Neural cell (in vitro differentiated cells): ENCODE results near the gene RNF149. TPM values are rescaled to one million over a fixed set of nuclear protein-coding genes. Genes with fewer than 3 reads are reported as not detected.

Experiments used
- H2AFZ ChIP-seq: fragments of 200-600, 300-800 bp; sonication (generic), shearing (Covaris generic); 2 replicates; pipeline ENCODE4 v1.6.0; 2014; ENCODE audit warnings: low read depth, mild to moderate bottlenecking, antibody characterized with exemption, low read length, moderate library complexity
- H3F3A ChIP-seq: fragments of 200-600 bp; shearing (Covaris generic); 2 replicates; pipeline ENCODE4 v1.6.1; 2016; ENCODE audit warnings: mild to moderate bottlenecking, moderate library complexity, mixed read lengths, antibody characterized with exemption, low read length; ENCODE audit not compliant: insufficient read depth, poor library complexity, severe bottlenecking
- H3K27ac ChIP-seq: fragments of 200-600, 300-800 bp; sonication (generic), shearing (Covaris generic); 2 replicates; pipeline ENCODE4 v1.5.1; 2014; ENCODE audit warnings: mild to moderate bottlenecking, low read length, moderate library complexity
- H3K27me3 ChIP-seq: fragments of 300-800, 200-600 bp; sonication (generic), shearing (Covaris generic); 2 replicates; pipeline ENCODE4 v1.6.0; 2014; ENCODE audit warnings: mild to moderate bottlenecking, low read depth, low read length, moderate library complexity; ENCODE audit not compliant: insufficient read depth
- H3K36me3 ChIP-seq: fragments of 300-800, 200-600 bp; sonication (generic), shearing (Covaris generic); 2 replicates; pipeline ENCODE4 v1.5.1; 2014; ENCODE audit warnings: mild to moderate bottlenecking, antibody characterized with exemption, low read length, moderate library complexity; ENCODE audit not compliant: insufficient read depth
- H3K4me2 ChIP-seq: fragments of 300-800, 200-600 bp; sonication (generic), shearing (Covaris generic); 2 replicates; pipeline ENCODE4 v1.6.0; 2014; ENCODE audit warnings: mild to moderate bottlenecking, low read length
- H3K4me3 ChIP-seq: fragments of 300-800, 200-600 bp; sonication (generic), shearing (Covaris generic); 2 replicates; pipeline ENCODE4 v1.5.1; 2014; ENCODE audit warnings: mild to moderate bottlenecking, low read length, moderate library complexity
- H3K79me2 ChIP-seq: fragments of 200-600 bp; shearing (Covaris generic); replicated peaks from 2 replicates; pipeline ENCODE4 v1.6.0; 2014; ENCODE audit warnings: mild to moderate bottlenecking, low read length, moderate library complexity; ENCODE audit not compliant: insufficient read depth
- H3K9ac ChIP-seq: fragments of 300-800, 200-600 bp; sonication (generic), shearing (Covaris generic); 2 replicates; pipeline ENCODE4 v1.6.1; 2016; ENCODE audit warnings: mild to moderate bottlenecking, low read length, mixed read lengths
- H3K9me2 ChIP-seq: fragments of 200-600 bp; shearing (Covaris generic); 2 replicates; pipeline ENCODE4 v1.6.1; 2016; ENCODE audit warnings: mild to moderate bottlenecking, low read length, mixed read lengths; ENCODE audit not compliant: insufficient read depth
- H3K9me3 ChIP-seq: fragments of 200-600, 300-800 bp; sonication (generic), shearing (Covaris generic); 2 replicates; pipeline ENCODE4 v1.6.1; 2016; ENCODE audit warnings: mild to moderate bottlenecking, mixed run types, low read length, moderate library complexity, mixed read lengths
- H4K20me1 ChIP-seq: fragments of 200-600 bp; shearing (Covaris generic); 2 replicates; pipeline ENCODE4 v1.6.1; 2016; ENCODE audit warnings: mild to moderate bottlenecking, mixed run types; ENCODE audit not compliant: insufficient read depth
- EP300 ChIP-seq: fragments of 450-650 bp; conservative IDR thresholded peaks from 2 replicates; pipeline ENCODE4 v1.6.1; 2014; ENCODE audit warnings: antibody characterized with exemption, mild to moderate bottlenecking, moderate library complexity; ENCODE audit not compliant: poor library complexity, severe bottlenecking
- EZH2 ChIP-seq: fragments of 200-600, 300-800 bp; shearing (Covaris generic), sonication (generic); IDR thresholded peaks from 2 replicates; pipeline ENCODE4 v1.6.1; 2014; ENCODE audit warnings: antibody characterized with exemption, low read length, borderline replicate concordance, mild to moderate bottlenecking; ENCODE audit not compliant: insufficient read depth, poor library complexity, severe bottlenecking
- MXI1 ChIP-seq: fragments of 450-650 bp; conservative IDR thresholded peaks from 2 replicates; pipeline ENCODE4 v1.6.1; 2014; ENCODE audit warnings: antibody characterized with exemption, mild to moderate bottlenecking; ENCODE audit not compliant: poor library complexity, severe bottlenecking
- POLR2AphosphoS5 ChIP-seq: IDR thresholded peaks from 2 replicates; pipeline ENCODE4 v1.6.1; 2012
- RAD21 ChIP-seq: fragments of 450-650 bp; conservative IDR thresholded peaks from 2 replicates; pipeline ENCODE4 v1.6.1; 2014; ENCODE audit warnings: antibody characterized with exemption, mild to moderate bottlenecking, moderate library complexity
- SMC3 ChIP-seq: fragments of 450-650 bp; conservative IDR thresholded peaks from 2 replicates; pipeline ENCODE4 v1.6.1; 2014; ENCODE audit warnings: antibody characterized with exemption, mild to moderate bottlenecking, moderate library complexity; ENCODE audit not compliant: poor library complexity
- TAF1 ChIP-seq: IDR thresholded peaks from 2 replicates; pipeline ENCODE4 v1.6.1; 2012; ENCODE audit warnings: low read depth
- polyA plus RNA-seq: library from polyadenylated mRNA; depleted of rRNA; stranded (reverse); fragments of >200 nt; gene quantifications from 2 replicates; pipeline ENCODE4 v1.2.3, GENCODE V29; 2014
- TF ChIP-seq, protein P1 (sequence below): fragments of 450-650 bp; IDR thresholded peaks from 2 replicates; pipeline ENCODE4 v1.5.1; 2014; ENCODE audit warnings: antibody characterized with exemption, mild to moderate bottlenecking, moderate library complexity; ENCODE audit not compliant: poor library complexity, severe bottlenecking
- TF ChIP-seq, protein P2 (sequence below): IDR thresholded peaks from 2 replicates; pipeline ENCODE4 v1.6.1; 2012; ENCODE audit warnings: borderline replicate concordance

Gene RNF149
- polyA plus RNA-seq, 1 donor from 2014 or later: 39.7 TPM

DNA sequence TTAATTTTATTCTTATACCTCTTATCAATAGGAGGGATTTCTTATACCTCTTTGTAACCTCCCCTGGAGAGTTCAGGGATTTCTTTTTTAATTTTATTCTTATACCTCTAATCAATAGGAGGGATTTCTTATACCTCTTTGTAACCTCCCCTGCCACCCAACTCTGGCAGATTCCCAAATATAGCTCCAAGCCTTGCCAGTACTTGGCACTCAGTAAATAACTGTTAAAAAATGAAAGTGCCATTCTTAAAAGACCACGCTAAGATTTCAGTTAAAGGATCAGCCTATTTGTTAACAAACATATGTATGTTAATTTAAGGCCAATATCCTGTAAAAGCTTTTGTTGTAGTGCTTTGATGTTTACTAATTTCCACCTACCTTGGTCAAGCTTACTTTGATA lies 4.8 kb downstream of the RNF149 start:
- H2AFZ ChIP-seq: no peak overlapping the region
- H3F3A ChIP-seq: no peaks in the 10 kb centered on the region

DNA sequence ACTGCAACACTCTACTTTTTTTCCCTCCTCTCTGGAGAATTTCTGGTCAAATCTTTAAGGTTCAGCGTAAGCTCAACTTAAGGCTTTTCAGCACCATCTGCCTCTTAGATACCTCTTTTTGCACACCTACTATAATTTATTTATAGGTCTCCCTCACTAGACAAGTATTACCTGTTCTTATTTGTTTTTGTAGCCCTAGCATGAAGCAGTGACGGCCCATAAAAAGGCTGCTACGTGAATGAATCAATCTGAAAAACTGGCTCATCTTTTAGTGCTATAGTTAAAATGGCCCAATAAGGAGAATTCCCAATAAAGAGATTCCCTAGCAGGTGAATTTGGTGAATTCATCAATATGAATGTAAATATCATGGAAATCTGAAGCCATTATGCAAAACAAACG lies 6.5 kb downstream of the RNF149 start:
- Histone ChIP-seq H3K27ac (no peak overlapping the region), H4K20me1 (no peaks in the 10 kb centered on the region), H3K27me3 (no peaks in the 10 kb centered on the region), H3K36me3 (no peaks in the 10 kb centered on the region), H3K4me2 (no peak overlapping the region), H3K9ac (no peak overlapping the region), H3F3A (no peaks in the 10 kb centered on the region), H2AFZ (no peak overlapping the region), H3K79me2 (peaks cover 36% of the 10 kb centered on the region), H3K9me2 (no peaks in the 10 kb centered on the region), H3K9me3 (no peaks in the 10 kb centered on the region), H3K4me3 (no peak overlapping the region)
- TF ChIP-seq, protein P1, sequence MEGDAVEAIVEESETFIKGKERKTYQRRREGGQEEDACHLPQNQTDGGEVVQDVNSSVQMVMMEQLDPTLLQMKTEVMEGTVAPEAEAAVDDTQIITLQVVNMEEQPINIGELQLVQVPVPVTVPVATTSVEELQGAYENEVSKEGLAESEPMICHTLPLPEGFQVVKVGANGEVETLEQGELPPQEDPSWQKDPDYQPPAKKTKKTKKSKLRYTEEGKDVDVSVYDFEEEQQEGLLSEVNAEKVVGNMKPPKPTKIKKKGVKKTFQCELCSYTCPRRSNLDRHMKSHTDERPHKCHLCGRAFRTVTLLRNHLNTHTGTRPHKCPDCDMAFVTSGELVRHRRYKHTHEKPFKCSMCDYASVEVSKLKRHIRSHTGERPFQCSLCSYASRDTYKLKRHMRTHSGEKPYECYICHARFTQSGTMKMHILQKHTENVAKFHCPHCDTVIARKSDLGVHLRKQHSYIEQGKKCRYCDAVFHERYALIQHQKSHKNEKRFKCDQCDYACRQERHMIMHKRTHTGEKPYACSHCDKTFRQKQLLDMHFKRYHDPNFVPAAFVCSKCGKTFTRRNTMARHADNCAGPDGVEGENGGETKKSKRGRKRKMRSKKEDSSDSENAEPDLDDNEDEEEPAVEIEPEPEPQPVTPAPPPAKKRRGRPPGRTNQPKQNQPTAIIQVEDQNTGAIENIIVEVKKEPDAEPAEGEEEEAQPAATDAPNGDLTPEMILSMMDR: no peak
- TF ChIP-seq MXI1 (no peak), POLR2AphosphoS5 (no peak)
- TF ChIP-seq, protein P2, sequence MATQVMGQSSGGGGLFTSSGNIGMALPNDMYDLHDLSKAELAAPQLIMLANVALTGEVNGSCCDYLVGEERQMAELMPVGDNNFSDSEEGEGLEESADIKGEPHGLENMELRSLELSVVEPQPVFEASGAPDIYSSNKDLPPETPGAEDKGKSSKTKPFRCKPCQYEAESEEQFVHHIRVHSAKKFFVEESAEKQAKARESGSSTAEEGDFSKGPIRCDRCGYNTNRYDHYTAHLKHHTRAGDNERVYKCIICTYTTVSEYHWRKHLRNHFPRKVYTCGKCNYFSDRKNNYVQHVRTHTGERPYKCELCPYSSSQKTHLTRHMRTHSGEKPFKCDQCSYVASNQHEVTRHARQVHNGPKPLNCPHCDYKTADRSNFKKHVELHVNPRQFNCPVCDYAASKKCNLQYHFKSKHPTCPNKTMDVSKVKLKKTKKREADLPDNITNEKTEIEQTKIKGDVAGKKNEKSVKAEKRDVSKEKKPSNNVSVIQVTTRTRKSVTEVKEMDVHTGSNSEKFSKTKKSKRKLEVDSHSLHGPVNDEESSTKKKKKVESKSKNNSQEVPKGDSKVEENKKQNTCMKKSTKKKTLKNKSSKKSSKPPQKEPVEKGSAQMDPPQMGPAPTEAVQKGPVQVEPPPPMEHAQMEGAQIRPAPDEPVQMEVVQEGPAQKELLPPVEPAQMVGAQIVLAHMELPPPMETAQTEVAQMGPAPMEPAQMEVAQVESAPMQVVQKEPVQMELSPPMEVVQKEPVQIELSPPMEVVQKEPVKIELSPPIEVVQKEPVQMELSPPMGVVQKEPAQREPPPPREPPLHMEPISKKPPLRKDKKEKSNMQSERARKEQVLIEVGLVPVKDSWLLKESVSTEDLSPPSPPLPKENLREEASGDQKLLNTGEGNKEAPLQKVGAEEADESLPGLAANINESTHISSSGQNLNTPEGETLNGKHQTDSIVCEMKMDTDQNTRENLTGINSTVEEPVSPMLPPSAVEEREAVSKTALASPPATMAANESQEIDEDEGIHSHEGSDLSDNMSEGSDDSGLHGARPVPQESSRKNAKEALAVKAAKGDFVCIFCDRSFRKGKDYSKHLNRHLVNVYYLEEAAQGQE: no peak

More for the DNA sequence above, 4.8 kb downstream of the RNF149 start:
- Histone ChIP-seq H3K27me3 (no peaks in the 10 kb centered on the region), H3K36me3 (no peaks in the 10 kb centered on the region), H3K9ac (no peak overlapping the region), H3K9me3 (no peaks in the 10 kb centered on the region), H3K27ac (no peak overlapping the region), H3K4me2 (no peak overlapping the region), H3K9me2 (no peaks in the 10 kb centered on the region), H4K20me1 (no peaks in the 10 kb centered on the region), H3K4me3 (no peak overlapping the region), H3K79me2 (peaks cover 33% of the 10 kb centered on the region)
- TF ChIP-seq EZH2: no peak
- no peak for TF ChIP-seq RAD21
- TF ChIP-seq POLR2AphosphoS5: no peak
- TF ChIP-seq, protein P2: no peak
- TF ChIP-seq MXI1: no peak
- TF ChIP-seq TAF1: no peak
- TF ChIP-seq SMC3: no peak
- no peak for TF ChIP-seq EP300
- TF ChIP-seq, protein P1: no peak
